Endothelial cell of umbilical vein (primary cell): ENCODE measurements around the gene BCR. TPM values are rescaled to one million over a fixed set of nuclear protein-coding genes. Genes with fewer than 3 reads are reported as not detected.

ENCODE experiments used
- BruUV-seq: library from RNA; stranded (reverse); fragments of 400-500 nt; replicated peaks from 2 replicates; lab custom pipeline; 2021; lab: Mats Ljungman, UMichigan
- CTCF ChIA-PET: fragments of 300-600, 350-600 bp; sonication (Branson Sonifier 250); formaldehyde crosslinking; loops from one replicate; lab custom pipeline; 2021; ENCODE audit warnings: antibody characterized with exemption, inconsistent platforms; lab: Charles Lee
- POLR2A ChIA-PET: fragments of 300-600, 350-600 bp; sonication (Branson Sonifier 250); formaldehyde crosslinking; loops from one replicate; lab custom pipeline; 2021; ENCODE audit warnings: antibody characterized with exemption, inconsistent platforms; lab: Charles Lee
- DNase-seq: peaks from one replicate; pipeline ENCODE4 v3.0.0-alpha.2; 2011; ENCODE audit warnings: low read depth, low spot score
- FAIRE-seq: peaks from 2 replicates; lab custom pipeline; 2011; peaks lifted over from hg19 to GRCh38; lab: Jason Lieb, UNC
- H2AFZ ChIP-seq: 2 replicates; pipeline ENCODE4 v1.6.0; 2012; ENCODE audit warnings: low read depth, low read length, control low read depth, inconsistent platforms
- H3K27ac ChIP-seq: 2 replicates; pipeline ENCODE4 v1.5.1; 2011; ENCODE audit warnings: low read depth, mild to moderate bottlenecking, control low read depth, low read length, moderate library complexity; ENCODE audit not compliant: insufficient read depth
- H3K27me3 ChIP-seq, 2 experiments: 2 replicates each; pipeline versions ENCODE4 v1.6.0 to v1.6.1; 2011; ENCODE audit warnings: low read length in 2 of 2, mixed read lengths in 1 of 2; ENCODE audit not compliant: control insufficient read depth in 2 of 2, insufficient read depth in 2 of 2
- H3K36me3 ChIP-seq, 2 experiments: 2 replicates in 1 of 2; 3 replicates in 1 of 2; pipeline ENCODE4 v1.5.1; 2011; ENCODE audit warnings: low read length in 2 of 2, mild to moderate bottlenecking in 1 of 2, moderate library complexity in 1 of 2; ENCODE audit not compliant: control insufficient read depth in 2 of 2, insufficient read depth in 2 of 2; ENCODE audit errors: extremely low read depth in 1 of 2
- H3K4me1 ChIP-seq: 3 replicates; pipeline ENCODE4 v1.5.1; 2011; ENCODE audit warnings: mild to moderate bottlenecking, low read length; ENCODE audit not compliant: control insufficient read depth, insufficient read depth; ENCODE audit errors: extremely low read depth
- H3K4me2 ChIP-seq: 2 replicates; pipeline ENCODE4 v1.6.1; 2011; ENCODE audit warnings: low read length, control low read depth, mixed read lengths; ENCODE audit not compliant: insufficient read depth
- H3K4me3 ChIP-seq, 3 experiments: fragments of 200-600 bp in 1 of 3; sonication (generic), shearing (Covaris generic) in 1 of 3; replicated peaks in 1 of 3; 2 replicates each; pipeline ENCODE4 v1.5.1; 2011 to 2016; ENCODE audit warnings: control low read depth in 3 of 3, low read length in 3 of 3, mild to moderate bottlenecking in 2 of 3, inconsistent platforms in 1 of 3, low read depth in 1 of 3, moderate library complexity in 1 of 3; ENCODE audit not compliant: insufficient read depth in 1 of 3
- H3K79me2 ChIP-seq: 2 replicates; pipeline ENCODE4 v1.6.0; 2012; ENCODE audit warnings: low read length, inconsistent platforms; ENCODE audit not compliant: control insufficient read depth, insufficient read depth
- H3K9ac ChIP-seq: replicated peaks from 2 replicates; pipeline ENCODE3; 2011; ENCODE audit warnings: low read length, control low read depth; ENCODE audit not compliant: insufficient read depth; ENCODE audit errors: extremely low read depth
- H3K9me1 ChIP-seq: replicated peaks from 3 replicates; pipeline ENCODE4 v1.6.0; 2011; ENCODE audit warnings: mild to moderate bottlenecking, low read length; ENCODE audit not compliant: control insufficient read depth, insufficient read depth; ENCODE audit errors: extremely low read depth
- H3K9me3 ChIP-seq: replicated peaks from 2 replicates; pipeline ENCODE4 v1.5.1; 2012; ENCODE audit warnings: low read length, inconsistent platforms; ENCODE audit not compliant: control insufficient read depth, insufficient read depth
- H4K20me1 ChIP-seq: replicated peaks from 2 replicates; pipeline ENCODE3; 2011; ENCODE audit warnings: mild to moderate bottlenecking, low read length; ENCODE audit not compliant: control insufficient read depth, insufficient read depth; ENCODE audit errors: extremely low read depth
- CTCF ChIP-seq, 2 donors: IDR thresholded peaks; 1 replicate in 1 of 2; 2 replicates in 1 of 2; pipeline ENCODE4 v1.5.1; 2011; ENCODE audit warnings: low read length in 2 of 2, mild to moderate bottlenecking in 2 of 2, moderate library complexity in 2 of 2, control low read depth in 1 of 2, inconsistent platforms in 1 of 2, low read depth in 1 of 2; ENCODE audit not compliant: insufficient read depth in 1 of 2; ENCODE audit errors: extremely low read depth in 1 of 2
- EZH2 ChIP-seq: IDR thresholded peaks from 2 replicates; pipeline ENCODE4 v1.6.1; 2012; ENCODE audit warnings: borderline replicate concordance, low read depth, mild to moderate bottlenecking, moderate library complexity, low read length, inconsistent platforms; ENCODE audit not compliant: severe bottlenecking
- FOS ChIP-seq: IDR thresholded peaks from 2 replicates; pipeline ENCODE4 v1.6.1; 2011; ENCODE audit warnings: mild to moderate bottlenecking, low read length, moderate library complexity, borderline replicate concordance; ENCODE audit not compliant: insufficient read depth
- GATA2 ChIP-seq: IDR thresholded peaks from 2 replicates; pipeline ENCODE4 v1.7.0; 2011; ENCODE audit warnings: low read depth, mild to moderate bottlenecking, moderate library complexity, mixed read lengths, low read length; ENCODE audit not compliant: insufficient read length, insufficient read depth
- JUN ChIP-seq: IDR thresholded peaks from 2 replicates; pipeline ENCODE4 v1.6.1; 2011; ENCODE audit warnings: borderline replicate concordance, low read depth; ENCODE audit not compliant: insufficient read length, insufficient read depth
- MAX ChIP-seq: IDR thresholded peaks from 2 replicates; pipeline ENCODE4 v1.6.1; 2011; ENCODE audit not compliant: insufficient read depth, insufficient read length
- MYC ChIP-seq: IDR thresholded peaks from one replicate; pipeline ENCODE4 v1.6.1; 2011; ENCODE audit warnings: mild to moderate bottlenecking, low read depth, low read length
- POLR2A ChIP-seq: IDR thresholded peaks from 2 replicates; pipeline ENCODE4 v1.6.1; 2012; ENCODE audit warnings: low read depth, mild to moderate bottlenecking, control low read depth, low read length
- POLR2AphosphoS5 ChIP-seq: IDR thresholded peaks from 2 replicates; pipeline ENCODE4 v1.6.1; 2012; ENCODE audit warnings: low read depth, mild to moderate bottlenecking, control low read depth, low read length, moderate library complexity; ENCODE audit not compliant: insufficient read depth
- dilution Hi-C: fragments of 300-500 bp; cut with MboI; formaldehyde crosslinking; loops from one replicate; pipeline ENCODE4 v1.15.0; 2019; ENCODE audit warnings: low sequenced_read_pairs; ENCODE audit not compliant: extremely low pct_ligation_motif_present
- intact Hi-C: fragments of 100-400 bp; cut with micrococcal nuclease; formaldehyde crosslinking; loops from one replicate; pipeline ENCODE4 v1.10.0; 2022
- polyA plus RNA-seq, 4 experiments: library from polyadenylated mRNA; depleted of rRNA in 3 of 4; stranded (reverse) in 3 of 4; unstranded in 1 of 4; fragments of >200 nt; gene quantifications; 2 replicates each; pipeline versions ENCODE4 v1.2.1 to v1.2.3, GENCODE V29; 2011 to 2012; ENCODE audit warnings: missing spikeins in 1 of 4
- total RNA-seq: library from RNA; stranded (reverse); gene quantifications from 2 replicates; pipeline ENCODE4 v1.2.3, GENCODE V29; 2021

BCR gene
- total and polyA plus RNA-seq, 2 donors (not counting 3 experiments of a cell fraction or from before 2014, with no cell fraction given), result 129 to 141 TPM

DNA sequence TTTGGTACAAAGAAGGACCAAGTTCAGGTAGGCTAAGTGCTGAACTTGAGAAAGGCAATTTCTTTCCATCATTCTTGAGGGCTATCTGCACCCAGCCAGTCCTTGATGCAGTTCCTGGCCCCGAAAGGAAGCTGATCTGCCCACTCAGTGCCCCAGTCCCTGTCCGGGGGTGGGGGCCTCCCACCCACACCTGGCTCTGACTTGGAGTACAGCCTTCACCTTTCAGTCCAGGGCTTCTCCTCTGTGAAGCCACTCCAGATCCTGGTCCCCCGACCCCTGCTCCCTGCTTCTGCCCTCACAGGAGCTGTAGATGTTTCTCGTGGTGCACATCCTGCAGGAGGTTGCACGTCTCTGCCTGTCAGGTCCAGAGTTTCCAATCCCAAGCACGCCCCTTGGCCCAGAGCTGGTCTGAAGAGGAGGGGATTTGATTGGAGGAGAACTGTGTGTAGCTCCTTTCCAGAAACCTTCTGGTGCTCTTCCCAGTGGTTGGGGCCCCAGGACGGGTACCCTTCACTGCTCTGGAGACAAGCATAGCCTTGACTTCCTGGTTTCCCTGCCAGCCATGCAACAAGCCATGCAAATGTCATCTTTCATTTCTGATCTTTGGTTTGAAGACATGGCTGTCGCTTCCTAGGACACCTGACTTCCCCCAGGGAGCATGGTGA lies 75.3 kb downstream of the BCR start:
- no peak for FAIRE-seq
- Histone ChIP-seq H4K20me1 (no peaks in the 10 kb centered on the region), H3K4me1 (no peaks in the 10 kb centered on the region)

More for the DNA sequence above, 75.3 kb downstream of the BCR start:
- CTCF ChIA-PET, result interaction anchor here (1.4 kb wide), 1 partner anchor 13 kb away, joined by 3 read pairs; no protein-coding TSS in a partner anchor
- Histone ChIP-seq H3K4me3 (no peak overlapping the region), H3K9me3 (no peaks in the 10 kb centered on the region), H3K27ac (no peak overlapping the region), H3K9ac (no peak overlapping the region), H3K27me3 (no peaks in the 10 kb centered on the region), H3K36me3 (peaks cover 10 to 48% of the 10 kb centered on the region in 2 experiments), H3K4me2 (no peak overlapping the region), H3K79me2 (peaks cover 81% of the 10 kb centered on the region), H2AFZ (no peak overlapping the region), H3K9me1 (no peaks in the 10 kb centered on the region)
- no peak for DNase-seq
- BruUV-seq, result TSS peak; percentile 5
- POLR2A ChIA-PET, result no interaction called here
- dilution Hi-C loops (no loop called here), intact Hi-C loops (no loop called here)
- no peak for TF ChIP-seq POLR2AphosphoS5
- no peak for TF ChIP-seq POLR2A
- no peak for TF ChIP-seq MYC
- TF ChIP-seq GATA2, result no peak
- no peak for TF ChIP-seq EZH2
- TF ChIP-seq CTCF (IDR thresholded peaks at IDR 0.05; ENCODE audit: extremely low read depth in 1 of 2, insufficient read depth in 1 of 2, low read depth in 1 of 2, low read length in 2 of 2), result no peak
- no peak for TF ChIP-seq MAX
- no peak for TF ChIP-seq FOS
- TF ChIP-seq JUN, result no peak
